Activated naive CD4-positive, alpha-beta T cell treated with anti-CD3 and anti-CD28 coated beads, Interleukin-2, amount 10 ng/mL, durations not matched to agents 7 days and 5 days (primary cell): ENCODE results near the gene RPL10.
A peak's percentile ranks its signal among the peaks of the same experiment; 100 is the strongest.

Experiments used
- CTCF ChIA-PET: fragments of 350-600 bp; sonication (Branson Sonifier 250); formaldehyde crosslinking; loops from one replicate; lab custom pipeline; 2021; ENCODE audit warnings: antibody characterized with exemption; lab: Charles Lee
- DNase-seq: peaks from one replicate; pipeline ENCODE4 v3.0.0-alpha.2; 2020
- H3K27ac Mint-ChIP-seq: one replicate; pipeline ENCODE4 v1.8.0; 2021; ENCODE audit warnings: mild to moderate bottlenecking, moderate library complexity, mixed read lengths
- H3K27me3 Mint-ChIP-seq: one replicate; pipeline ENCODE4 v1.8.0; 2021; ENCODE audit warnings: mild to moderate bottlenecking, mixed read lengths
- H3K36me3 Mint-ChIP-seq: one replicate; pipeline ENCODE4 v1.8.0; 2021; ENCODE audit warnings: mixed read lengths
- H3K4me1 Mint-ChIP-seq: one replicate; pipeline ENCODE4 v1.8.0; 2021; ENCODE audit warnings: mixed read lengths
- H3K4me3 Mint-ChIP-seq: one replicate; pipeline ENCODE4 v1.8.0; 2021; ENCODE audit warnings: mild to moderate bottlenecking, moderate library complexity, mixed read lengths
- H3K9me3 Mint-ChIP-seq: one replicate; pipeline ENCODE4 v1.8.0; 2021; ENCODE audit warnings: mixed read lengths

RPL10 gene

GRCh38 chrX:154397888-154398667 is at the start of gene RPL10:
RPL10 (plus strand) TSS chrX:154398377; CDS start chrX:154398520, 143 bp downstream.
- peaks cover 4% of the 10 kb centered on the region for H3K27me3 Mint-ChIP-seq
- H3K4me3 Mint-ChIP-seq, result peak within 1 kb of the TSS; percentile 99
- CTCF ChIA-PET, result interaction anchor here (1.2 to 2.4 kb wide), 4 partner anchors 11 to 385 kb away, joined by 3 to 14 read pairs (median 3); partner anchors contain the start of gene DNASE1L1
- no peaks in the 10 kb centered on the region for H3K9me3 Mint-ChIP-seq
- H3K27ac Mint-ChIP-seq, result peak within 1 kb of the TSS; percentile 100
- peaks cover 24% of the 10 kb centered on the region for H3K4me1 Mint-ChIP-seq
- peaks cover 30% of the 10 kb centered on the region for H3K36me3 Mint-ChIP-seq
- peak; percentile 93 for DNase-seq

GRCh38 chrX:154348646-154349358 is 49.4 kb upstream of the RPL10 start:
- Mint-ChIP-seq H3K36me3 (peaks cover 24% of the 10 kb centered on the region), H3K4me3 (no peak overlapping the region), H3K4me1 (peaks cover 58% of the 10 kb centered on the region), H3K27me3 (no peaks in the 10 kb centered on the region), H3K9me3 (no peaks in the 10 kb centered on the region), H3K27ac (peak overlapping the region; percentile 83)
- DNase-seq, result no peak
- CTCF ChIA-PET, result interaction anchor here (1.9 kb wide), 1 partner anchor 25 kb away, joined by 4 read pairs; no protein-coding TSS in a partner anchor

GRCh38 chrX:154349359-154349935 is 48.7 kb upstream of the RPL10 start:
- Mint-ChIP-seq H3K36me3 (peaks cover 26% of the 10 kb centered on the region), H3K4me1 (peaks cover 64% of the 10 kb centered on the region), H3K27ac (peak overlapping the region; percentile 69), H3K4me3 (no peak overlapping the region), H3K27me3 (no peaks in the 10 kb centered on the region), H3K9me3 (no peaks in the 10 kb centered on the region)
- no peak for DNase-seq
- CTCF ChIA-PET, result interaction anchor here (1.9 kb wide), 1 partner anchor 24 kb away, joined by 4 read pairs; no protein-coding TSS in a partner anchor

GRCh38 chrX:154349979-154350378 is 48.2 kb upstream of the RPL10 start:
- Mint-ChIP-seq H3K4me3 (no peak overlapping the region), H3K9me3 (no peaks in the 10 kb centered on the region), H3K4me1 (peaks cover 67% of the 10 kb centered on the region), H3K36me3 (peaks cover 26% of the 10 kb centered on the region), H3K27ac (peak overlapping the region; percentile 69), H3K27me3 (no peaks in the 10 kb centered on the region)
- CTCF ChIA-PET, result no interaction called here
- no peak for DNase-seq

GRCh38 chrX:154350429-154351182 is 47.6 kb upstream of the RPL10 start:
- H3K27me3 Mint-ChIP-seq, result no peaks in the 10 kb centered on the region
- DNase-seq, result no peak
- H3K27ac Mint-ChIP-seq, result peak overlapping the region; percentile 83
- CTCF ChIA-PET, result no interaction called here
- H3K9me3 Mint-ChIP-seq, result no peaks in the 10 kb centered on the region
- peaks cover 26% of the 10 kb centered on the region for H3K36me3 Mint-ChIP-seq
- H3K4me1 Mint-ChIP-seq, result peaks cover 69% of the 10 kb centered on the region
- H3K4me3 Mint-ChIP-seq, result no peak overlapping the region

- Mint-ChIP-seq H3K4me1 (peaks cover 74% of the 10 kb centered on the region), H3K27ac (peak overlapping the region; percentile 83), H3K27me3 (no peaks in the 10 kb centered on the region), H3K36me3 (peaks cover 28% of the 10 kb centered on the region), H3K4me3 (no peak overlapping the region), H3K9me3 (no peaks in the 10 kb centered on the region)
- CTCF ChIA-PET, result no interaction called here
- DNase-seq, result peak; percentile 46
Observed at GRCh38 chrX:154351183-154352011, 46.8 kb upstream of the RPL10 start.

GRCh38 chrX:154352012-154352401 is 46.2 kb upstream of the RPL10 start:
- H3K4me3 Mint-ChIP-seq, result no peak overlapping the region
- no peak for DNase-seq
- peaks cover 75% of the 10 kb centered on the region for H3K4me1 Mint-ChIP-seq
- no peaks in the 10 kb centered on the region for H3K27me3 Mint-ChIP-seq
- CTCF ChIA-PET, result no interaction called here
- peaks cover 28% of the 10 kb centered on the region for H3K36me3 Mint-ChIP-seq
- H3K9me3 Mint-ChIP-seq, result no peaks in the 10 kb centered on the region
- peak overlapping the region; percentile 83 for H3K27ac Mint-ChIP-seq

- no peaks in the 10 kb centered on the region for H3K27me3 Mint-ChIP-seq
- no peak for DNase-seq
- peaks cover 25% of the 10 kb centered on the region for H3K36me3 Mint-ChIP-seq
- H3K4me3 Mint-ChIP-seq, result no peak overlapping the region
- H3K9me3 Mint-ChIP-seq, result no peaks in the 10 kb centered on the region
- H3K4me1 Mint-ChIP-seq, result peaks cover 72% of the 10 kb centered on the region
- CTCF ChIA-PET, result no interaction called here
- peak overlapping the region; percentile 83 for H3K27ac Mint-ChIP-seq
Observed at GRCh38 chrX:154352466-154352865, 45.7 kb upstream of the RPL10 start.

- no peak for DNase-seq
- Mint-ChIP-seq H3K9me3 (no peaks in the 10 kb centered on the region), H3K36me3 (peaks cover 24% of the 10 kb centered on the region), H3K27me3 (no peaks in the 10 kb centered on the region), H3K4me1 (peaks cover 71% of the 10 kb centered on the region), H3K4me3 (no peak overlapping the region), H3K27ac (peak overlapping the region; percentile 65)
- CTCF ChIA-PET, result no interaction called here
Observed at GRCh38 chrX:154353172-154353843, 44.9 kb upstream of the RPL10 start.

GRCh38 chrX:154354013-154354412 is 44.2 kb upstream of the RPL10 start:
- Mint-ChIP-seq H3K9me3 (no peaks in the 10 kb centered on the region), H3K4me3 (no peak overlapping the region), H3K27ac (no peak overlapping the region), H3K36me3 (peaks cover 27% of the 10 kb centered on the region), H3K27me3 (no peaks in the 10 kb centered on the region), H3K4me1 (peaks cover 74% of the 10 kb centered on the region)
- CTCF ChIA-PET, result no interaction called here
- no peak for DNase-seq

- H3K4me1 Mint-ChIP-seq, result peaks cover 73% of the 10 kb centered on the region
- no peak for DNase-seq
- H3K36me3 Mint-ChIP-seq, result peaks cover 26% of the 10 kb centered on the region
- H3K9me3 Mint-ChIP-seq, result no peaks in the 10 kb centered on the region
- no peak overlapping the region for H3K4me3 Mint-ChIP-seq
- CTCF ChIA-PET, result no interaction called here
- no peak overlapping the region for H3K27ac Mint-ChIP-seq
- no peaks in the 10 kb centered on the region for H3K27me3 Mint-ChIP-seq
Observed at GRCh38 chrX:154354516-154354915, 43.7 kb upstream of the RPL10 start.

GRCh38 chrX:154355094-154355775 is 42.9 kb upstream of the RPL10 start:
- H3K27ac Mint-ChIP-seq, result no peak overlapping the region
- H3K4me1 Mint-ChIP-seq, result peaks cover 65% of the 10 kb centered on the region
- peaks cover 25% of the 10 kb centered on the region for H3K36me3 Mint-ChIP-seq

More at GRCh38 chrX:154355094-154355775, 42.9 kb upstream of the RPL10 start:
- no peak for DNase-seq
- no peak overlapping the region for H3K4me3 Mint-ChIP-seq
- H3K27me3 Mint-ChIP-seq, result no peaks in the 10 kb centered on the region
- CTCF ChIA-PET, result no interaction called here
- no peaks in the 10 kb centered on the region for H3K9me3 Mint-ChIP-seq
